ENCODE results near the gene ILRUN. TPM values are rescaled to one million over a fixed set of nuclear protein-coding genes. Genes with fewer than 3 reads are reported as not detected.

ILRUN gene
- total RNA-seq, 1 experiment from 2014 or later = 68.9 TPM

- no peak for TF ChIP-seq CTCF (conservative IDR thresholded peaks at IDR 0.05)
- TF ChIP-seq EZH2 (IDR thresholded peaks at IDR 0.05; ENCODE audit: low read depth) = no peak
- ChIA-PET CTCF (no interaction called here), POLR2A (ENCODE audit: unreplicated experiment) (no interaction called here)
- H3K9me3 ChIP-seq (ENCODE audit: insufficient read depth, low read depth) = no peaks in the 10 kb centered on the region
- H3K79me2 ChIP-seq (ENCODE audit: low read depth) = peaks cover 35% of the 10 kb centered on the region
- no peaks in the 10 kb centered on the region; the same call in 1 of the 2 replicates for H3F3A ChIP-seq (ENCODE audit: insufficient read depth, low read depth)
- no peak overlapping the region for H3K27ac ChIP-seq
- H3K4me3 ChIP-seq = peak overlapping the region; percentile 68; the same call in 1 of the 2 replicates
- peaks cover 29% of the 10 kb centered on the region for H3K4me1 ChIP-seq (replicated peaks; ENCODE audit: insufficient read depth)
- BruUV-seq (replicated peaks) = no TSS peak
- intact Hi-C loops (cut with micrococcal nuclease; ENCODE audit: unreplicated experiment) = loop anchor here (1.0 kb wide), 1 partner anchor 59 kb away; the partner anchor contains the start of gene SNRPC
- peak overlapping the region; percentile 90 for H3K4me2 ChIP-seq
- no peaks in the 10 kb centered on the region; the same call in 1 of the 2 replicates for H4K20me1 ChIP-seq (ENCODE audit: insufficient read depth)
- peaks cover 7% of the 10 kb centered on the region; the same call in 1 of the 2 replicates for H3K36me3 ChIP-seq (ENCODE audit: low read depth)
- no peaks in the 10 kb centered on the region for H3K9me2 ChIP-seq (ENCODE audit: insufficient read depth)
- no peaks in the 10 kb centered on the region for H3K27me3 ChIP-seq (ENCODE audit: insufficient read depth, low read depth)
- no peak for DNase-seq
- no peak overlapping the region for H2AFZ ChIP-seq
Observed at GRCh38 chr6:34697904-34698559, 1.5 kb upstream of the ILRUN start.

GRCh38 chr6:34697544-34697836, 923 bp upstream of the ILRUN start:
- TF ChIP-seq EZH2 (IDR thresholded peaks at IDR 0.05; ENCODE audit: low read depth) (no peak), CTCF (conservative IDR thresholded peaks at IDR 0.05) (no peak)
- no peaks in the 10 kb centered on the region for H3K27me3 ChIP-seq (ENCODE audit: insufficient read depth, low read depth)
- H3K36me3 ChIP-seq (ENCODE audit: low read depth) = peaks cover 7% of the 10 kb centered on the region; the same call in 1 of the 2 replicates
- POLR2A ChIA-PET (ENCODE audit: unreplicated experiment) = interaction anchor here (1.6 kb wide), 1 partner anchor 59 kb away, joined by 23 read pairs; the partner anchor contains the start of gene SNRPC
- peak overlapping the region; percentile 77 for H2AFZ ChIP-seq
- peak overlapping the region; percentile 68 for H3K4me3 ChIP-seq
- H3K4me1 ChIP-seq (replicated peaks; ENCODE audit: insufficient read depth) = peaks cover 29% of the 10 kb centered on the region
- intact Hi-C loops (cut with micrococcal nuclease; ENCODE audit: unreplicated experiment) = loop anchor here (1.0 kb wide), 1 partner anchor 60 kb away; the partner anchor contains the start of gene SNRPC
- DNase-seq = no peak
- no peaks in the 10 kb centered on the region for H3K9me2 ChIP-seq (ENCODE audit: insufficient read depth)
- CTCF ChIA-PET = no interaction called here
- BruUV-seq (replicated peaks) = no TSS peak
- H4K20me1 ChIP-seq (ENCODE audit: insufficient read depth) = no peaks in the 10 kb centered on the region; the same call in 1 of the 2 replicates
- peak overlapping the region; percentile 90 for H3K4me2 ChIP-seq
- no peaks in the 10 kb centered on the region for H3K9me3 ChIP-seq (ENCODE audit: insufficient read depth, low read depth)
- H3K27ac ChIP-seq = peak overlapping the region; percentile 51; the same call in 1 of the 2 replicates
- no peaks in the 10 kb centered on the region; the same call in 1 of the 2 replicates for H3F3A ChIP-seq (ENCODE audit: insufficient read depth, low read depth)
- peaks cover 40% of the 10 kb centered on the region for H3K79me2 ChIP-seq (ENCODE audit: low read depth)

- no TSS peak for BruUV-seq (replicated peaks)
- H4K20me1 ChIP-seq (ENCODE audit: insufficient read depth) = peaks cover 4% of the 10 kb centered on the region; the same call in 1 of the 2 replicates
- H3K36me3 ChIP-seq (ENCODE audit: low read depth) = peaks cover 7% of the 10 kb centered on the region; the same call in 1 of the 2 replicates
- H3K79me2 ChIP-seq (ENCODE audit: low read depth) = peaks cover 53% of the 10 kb centered on the region
- H3K9me3 ChIP-seq (ENCODE audit: insufficient read depth, low read depth) = no peaks in the 10 kb centered on the region
- ChIA-PET CTCF (interaction anchor here (0.6 to 0.7 kb wide), 5 partner anchors 15 to 359 kb away, joined by 3 to 11 read pairs (median 5); no protein-coding TSS in a partner anchor), POLR2A (ENCODE audit: unreplicated experiment) (interaction anchor here (0.6 to 1.6 kb wide), 6 partner anchors 17 to 545 kb away, joined by 3 to 23 read pairs (median 5); partner anchors contain the start of gene SNRPC)
- no peaks in the 10 kb centered on the region; the same call in 1 of the 2 replicates for H3F3A ChIP-seq (ENCODE audit: insufficient read depth, low read depth)
- H3K9me2 ChIP-seq (ENCODE audit: insufficient read depth) = no peaks in the 10 kb centered on the region
- peak overlapping the region; percentile 37 for H3K27ac ChIP-seq
- H3K4me1 ChIP-seq (replicated peaks; ENCODE audit: insufficient read depth) = peaks cover 29% of the 10 kb centered on the region
- intact Hi-C loops (cut with micrococcal nuclease; ENCODE audit: unreplicated experiment) = no loop called here
- TF ChIP-seq EZH2 (IDR thresholded peaks at IDR 0.05; ENCODE audit: low read depth) (no peak), CTCF (conservative IDR thresholded peaks at IDR 0.05) (no peak)
- H3K4me2 ChIP-seq = peak overlapping the region; percentile 96
- no peaks in the 10 kb centered on the region for H3K27me3 ChIP-seq (ENCODE audit: insufficient read depth, low read depth)
- DNase-seq = peak in 1 of 2 experiments; percentile 47
- H3K4me3 ChIP-seq = peak overlapping the region; percentile 99
- H2AFZ ChIP-seq = peak overlapping the region; percentile 93
Observed at GRCh38 chr6:34696189-34696738, 303 bp downstream of the ILRUN start.
